Hepatocyte (in vitro differentiated cells): ENCODE measurements around the gene LRMDA. TPM values are rescaled to one million over a fixed set of nuclear protein-coding genes. Genes with fewer than 3 reads are reported as not detected.

Experiments
- DNase-seq: peaks from one replicate; pipeline ENCODE4 v3.0.0-alpha.2; 2016; ENCODE audit warnings: low spot score
- H2AFZ ChIP-seq: fragments of 200-600 bp; sonication (generic); 2 replicates; pipeline ENCODE4 v1.6.0; 2016; ENCODE audit warnings: antibody characterized with exemption, mild to moderate bottlenecking
- H3K27ac ChIP-seq: fragments of 200-600 bp; sonication (generic); 2 replicates; pipeline ENCODE4 v1.5.1; 2016; ENCODE audit warnings: mild to moderate bottlenecking
- H3K27me3 ChIP-seq: fragments of 200-600 bp; sonication (generic); 2 replicates; pipeline ENCODE4 v1.6.1; 2016
- H3K36me3 ChIP-seq: fragments of 200-600 bp; sonication (generic); replicated peaks from 2 replicates; pipeline ENCODE4 v1.5.1; 2016; ENCODE audit warnings: low read depth; ENCODE audit not compliant: insufficient read depth
- H3K4me1 ChIP-seq: fragments of 200-600 bp; sonication (generic); 2 replicates; pipeline ENCODE4 v1.5.1; 2016; ENCODE audit warnings: mild to moderate bottlenecking, moderate library complexity; ENCODE audit not compliant: insufficient read depth
- H3K4me2 ChIP-seq: fragments of 200-600 bp; sonication (generic); 2 replicates; pipeline ENCODE4 v1.6.0; 2016
- H3K4me3 ChIP-seq: fragments of 200-600 bp; sonication (generic); 2 replicates; pipeline ENCODE4 v1.5.1; 2016; ENCODE audit warnings: mild to moderate bottlenecking
- H3K79me2 ChIP-seq: fragments of 200-600 bp; sonication (generic); 2 replicates; pipeline ENCODE4 v1.6.0; 2017; ENCODE audit warnings: mild to moderate bottlenecking
- H3K9me2 ChIP-seq: fragments of 200-600 bp; sonication (generic); replicated peaks from 2 replicates; pipeline ENCODE4 v1.6.0; 2017; ENCODE audit warnings: mild to moderate bottlenecking; ENCODE audit not compliant: insufficient read depth
- H3K9me3 ChIP-seq: fragments of 200-600 bp; sonication (generic); 2 replicates; pipeline ENCODE4 v1.5.1; 2016; ENCODE audit warnings: low read depth, mild to moderate bottlenecking
- H4K20me1 ChIP-seq: fragments of 200-600 bp; sonication (generic); 2 replicates; pipeline ENCODE4 v1.6.0; 2016; ENCODE audit warnings: mild to moderate bottlenecking; ENCODE audit not compliant: insufficient read depth, poor library complexity, severe bottlenecking
- EZH2 ChIP-seq: fragments of 200-600 bp; sonication (generic); IDR thresholded peaks from 2 replicates; pipeline ENCODE4 v1.6.1; 2016; ENCODE audit warnings: antibody characterized with exemption, mild to moderate bottlenecking, borderline replicate concordance
- EZH2phosphoT487 ChIP-seq: fragments of 200-600 bp; sonication (generic); IDR thresholded peaks from one replicate; pipeline ENCODE4 v1.6.1; 2018; ENCODE audit warnings: antibody characterized with exemption, mild to moderate bottlenecking, low read depth, moderate library complexity; ENCODE audit not compliant: unreplicated experiment, severe bottlenecking
- WGBS: methylation state at CpG from one replicate; pipeline ENCODE4 v1.1.6; 2016; ENCODE audit warnings: low lambda C conversion rate; ENCODE audit errors: missing lambda C conversion rate; 5-methylcytosine and 5-hydroxymethylcytosine counted together
- polyA plus RNA-seq: library from polyadenylated mRNA; unstranded; fragments of >200 nt; fragmentation: Nextera tagmentation; extraction: Ambion mirVana; gene quantifications from 2 replicates; pipeline ENCODE4 v1.2.1, GENCODE V29; 2016
- total RNA-seq: library from RNA; depleted of rRNA; stranded (reverse); fragments of >200 nt; gene quantifications from 2 replicates; pipeline ENCODE4 v1.2.3, GENCODE V29; 2014
- TF ChIP-seq, protein P1 (sequence below): fragments of 200-600 bp; sonication (generic); IDR thresholded peaks from 2 replicates; pipeline ENCODE4 v1.5.1; 2016; ENCODE audit warnings: antibody characterized with exemption, mild to moderate bottlenecking; ENCODE audit not compliant: poor library complexity

The LRMDA gene
- total and polyA plus RNA-seq, 2 experiments from 2014 or later: 5.6 to 15.7 TPM

DNA sequence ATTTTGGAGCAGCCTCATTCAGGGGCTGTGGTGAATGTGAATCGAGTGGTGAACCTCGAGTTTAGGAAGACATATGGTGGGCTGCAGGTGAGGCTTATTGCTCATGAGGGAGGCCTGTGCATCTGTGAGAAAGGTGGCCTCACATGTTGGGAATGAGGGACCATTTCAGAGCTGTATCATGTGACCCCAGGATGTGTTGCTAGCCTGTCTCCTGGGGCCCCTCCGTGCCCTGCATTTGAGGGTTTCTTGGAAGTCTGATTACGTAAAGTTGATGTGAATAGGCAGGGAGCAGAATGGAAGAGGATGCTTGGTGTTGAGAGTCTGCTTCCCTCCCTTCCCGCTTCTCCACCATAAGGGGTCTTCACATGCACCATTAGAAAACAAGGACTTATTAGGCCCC lies 569.1 kb downstream of the LRMDA start:
- Histone ChIP-seq H3K36me3 (no peaks in the 10 kb centered on the region), H3K4me2 (no peak overlapping the region), H3K9me3 (no peaks in the 10 kb centered on the region), H3K27me3 (no peaks in the 10 kb centered on the region), H3K9me2 (no peaks in the 10 kb centered on the region), H4K20me1 (no peaks in the 10 kb centered on the region), H3K27ac (no peak overlapping the region), H3K4me3 (no peak overlapping the region), H2AFZ (no peak overlapping the region), H3K4me1 (no peaks in the 10 kb centered on the region), H3K79me2 (no peaks in the 10 kb centered on the region)
- TF ChIP-seq EZH2 (no peak), EZH2phosphoT487 (no peak)
- TF ChIP-seq, protein P1, sequence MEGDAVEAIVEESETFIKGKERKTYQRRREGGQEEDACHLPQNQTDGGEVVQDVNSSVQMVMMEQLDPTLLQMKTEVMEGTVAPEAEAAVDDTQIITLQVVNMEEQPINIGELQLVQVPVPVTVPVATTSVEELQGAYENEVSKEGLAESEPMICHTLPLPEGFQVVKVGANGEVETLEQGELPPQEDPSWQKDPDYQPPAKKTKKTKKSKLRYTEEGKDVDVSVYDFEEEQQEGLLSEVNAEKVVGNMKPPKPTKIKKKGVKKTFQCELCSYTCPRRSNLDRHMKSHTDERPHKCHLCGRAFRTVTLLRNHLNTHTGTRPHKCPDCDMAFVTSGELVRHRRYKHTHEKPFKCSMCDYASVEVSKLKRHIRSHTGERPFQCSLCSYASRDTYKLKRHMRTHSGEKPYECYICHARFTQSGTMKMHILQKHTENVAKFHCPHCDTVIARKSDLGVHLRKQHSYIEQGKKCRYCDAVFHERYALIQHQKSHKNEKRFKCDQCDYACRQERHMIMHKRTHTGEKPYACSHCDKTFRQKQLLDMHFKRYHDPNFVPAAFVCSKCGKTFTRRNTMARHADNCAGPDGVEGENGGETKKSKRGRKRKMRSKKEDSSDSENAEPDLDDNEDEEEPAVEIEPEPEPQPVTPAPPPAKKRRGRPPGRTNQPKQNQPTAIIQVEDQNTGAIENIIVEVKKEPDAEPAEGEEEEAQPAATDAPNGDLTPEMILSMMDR: no peak
- WGBS: 93% methylated on average over 5 of the region's 5 CpGs
- DNase-seq: no peak

DNA sequence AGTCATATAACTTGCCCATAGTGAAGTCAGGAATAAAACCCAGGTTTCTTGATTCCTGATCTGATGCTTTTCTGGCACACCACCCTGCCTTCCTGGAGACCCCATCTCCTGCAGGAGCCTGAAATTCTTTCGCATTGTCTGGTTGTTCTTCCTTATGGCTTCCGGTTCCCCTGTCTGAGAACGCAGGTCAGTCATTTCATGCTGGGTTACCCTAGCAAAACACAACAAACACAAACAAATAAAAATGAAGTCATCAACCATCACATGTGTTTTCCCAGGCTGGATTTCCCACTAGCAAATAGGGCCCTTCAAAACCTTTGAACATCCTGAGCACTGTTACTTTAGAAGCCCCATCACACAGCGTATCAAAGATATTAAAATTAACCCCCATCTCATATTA lies 569.6 kb downstream of the LRMDA start:
- Histone ChIP-seq H3K9me3 (no peaks in the 10 kb centered on the region), H3K4me2 (no peak overlapping the region), H4K20me1 (no peaks in the 10 kb centered on the region), H3K36me3 (no peaks in the 10 kb centered on the region), H3K4me1 (no peaks in the 10 kb centered on the region), H3K9me2 (no peaks in the 10 kb centered on the region), H3K79me2 (no peaks in the 10 kb centered on the region), H3K4me3 (no peak overlapping the region), H3K27ac (no peak overlapping the region), H2AFZ (no peak overlapping the region), H3K27me3 (no peaks in the 10 kb centered on the region)
- no peak for DNase-seq
- no peak for TF ChIP-seq EZH2
- TF ChIP-seq, protein P1: no peak
- WGBS: 93% methylated on average over 4 of the region's 4 CpGs

DNA sequence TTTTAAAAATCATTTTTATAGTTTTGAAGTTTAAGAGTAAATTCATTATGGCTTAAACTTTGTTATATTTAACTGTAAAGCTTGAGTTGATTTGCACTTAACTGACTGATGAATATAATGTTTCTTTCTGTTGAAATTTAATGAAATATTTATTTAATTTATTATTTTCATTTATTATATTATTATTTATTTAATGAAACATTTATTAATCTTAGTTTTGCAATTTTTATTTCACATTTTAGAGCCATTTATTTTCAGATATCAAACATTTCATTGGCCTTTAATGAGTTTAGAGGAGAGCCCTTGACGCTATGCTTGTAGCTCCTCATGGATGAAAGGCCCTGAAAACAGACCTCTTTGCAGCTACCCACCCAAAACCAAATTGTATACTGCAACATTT lies 570.0 kb downstream of the LRMDA start:
- TF ChIP-seq EZH2 (no peak), EZH2phosphoT487 (no peak)
- TF ChIP-seq, protein P1: no peak
- H2AFZ ChIP-seq: no peak overlapping the region
- no peak overlapping the region for H3K4me3 ChIP-seq
- H3K27me3 ChIP-seq: no peaks in the 10 kb centered on the region
- no peaks in the 10 kb centered on the region for H3K4me1 ChIP-seq
- H3K79me2 ChIP-seq: no peaks in the 10 kb centered on the region
- DNase-seq: no peak
- H4K20me1 ChIP-seq: no peaks in the 10 kb centered on the region
- H3K9me3 ChIP-seq: no peaks in the 10 kb centered on the region
- H3K27ac ChIP-seq: no peak overlapping the region
- 100% methylated on average over 1 of the region's 1 CpG for WGBS
- H3K36me3 ChIP-seq: no peaks in the 10 kb centered on the region
- H3K9me2 ChIP-seq: no peaks in the 10 kb centered on the region
- H3K4me2 ChIP-seq: no peak overlapping the region

DNA sequence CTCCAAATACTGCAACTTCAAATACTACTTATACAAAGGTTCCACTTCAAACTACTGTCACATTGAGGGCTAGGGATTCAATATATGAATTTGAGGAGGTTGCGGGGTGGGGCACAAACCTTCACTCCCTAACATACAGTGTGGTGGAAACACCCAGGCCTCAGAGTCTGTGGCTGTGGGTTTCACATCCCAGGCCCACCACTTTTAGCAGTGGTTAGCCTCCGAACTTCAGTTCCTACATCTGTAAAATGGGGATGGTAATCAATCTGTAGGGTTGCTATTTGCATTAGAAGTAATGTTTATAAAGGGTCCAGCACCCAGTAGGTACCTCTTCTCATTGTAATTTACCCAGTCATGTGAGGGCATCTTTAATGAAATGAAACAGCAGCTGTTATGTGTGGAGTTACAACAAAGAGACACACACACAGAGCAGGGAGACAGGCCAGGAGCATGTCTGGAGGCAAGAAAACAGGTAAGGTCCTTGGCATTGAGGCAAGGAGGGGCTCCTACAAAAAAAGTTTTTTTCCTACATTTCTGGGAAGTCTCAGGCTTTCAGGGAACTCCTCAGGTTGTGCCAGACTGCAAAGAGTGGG lies 570.9 kb downstream of the LRMDA start:
- H3K36me3 ChIP-seq: no peaks in the 10 kb centered on the region
- H4K20me1 ChIP-seq: no peaks in the 10 kb centered on the region
- H3K79me2 ChIP-seq: no peaks in the 10 kb centered on the region
- H3K4me1 ChIP-seq: no peaks in the 10 kb centered on the region
- no peaks in the 10 kb centered on the region for H3K9me3 ChIP-seq
- no peaks in the 10 kb centered on the region for H3K27me3 ChIP-seq
- H2AFZ ChIP-seq: no peak overlapping the region
- no peak overlapping the region for H3K27ac ChIP-seq
- TF ChIP-seq, protein P1: no peak
- TF ChIP-seq EZH2 (no peak), EZH2phosphoT487 (no peak)
- no peak for DNase-seq
- H3K4me3 ChIP-seq: no peak overlapping the region
- 94% methylated on average over 2 of the region's 2 CpGs for WGBS
- H3K9me2 ChIP-seq: no peaks in the 10 kb centered on the region
- no peak overlapping the region for H3K4me2 ChIP-seq
